ENCODE data around the gene CPT1A. TPM values are rescaled to one million over a fixed set of nuclear protein-coding genes. Genes with fewer than 3 reads are reported as not detected.

The CPT1A gene
- total RNA-seq, 3 donors from 2014 or later: 22.2 to 62.6 (median 30.4) TPM

- TF ChIP-seq CTCF (IDR thresholded peaks at IDR 0.05) (no peak), POLR2AphosphoS5 (IDR thresholded peaks at IDR 0.05) (no peak), POLR2A (IDR thresholded peaks at IDR 0.05) (no peak)
- H3K27me3 ChIP-seq: no peaks in the 10 kb centered on the region
- intact Hi-C loops (cut with DNase I; ENCODE audit: low total_unique reads): no loop called here
- no peaks in the 10 kb centered on the region for H3K9me3 ChIP-seq
- peaks cover 5% of the 10 kb centered on the region for H3K36me3 ChIP-seq
- H3K4me3 ChIP-seq: no peak overlapping the region
- no peak for DNase-seq (ENCODE audit: low spot score in 2 of 2)
- no peaks in the 10 kb centered on the region for H3K4me1 ChIP-seq
- H3K27ac ChIP-seq: no peak overlapping the region
These were observed 77.6 kb downstream of the CPT1A start for GRCh38 chr11:68763926-68764657.

GRCh38 chr11:68763181-68763721, 78.5 kb downstream of the CPT1A start:
- DNase-seq (ENCODE audit: low spot score in 2 of 2): no peak
- intact Hi-C loops (cut with DNase I; ENCODE audit: low total_unique reads): no loop called here
- peaks cover 5% of the 10 kb centered on the region for H3K36me3 ChIP-seq

GRCh38 chr11:68762481-68762880, 79.2 kb downstream of the CPT1A start:
- Histone ChIP-seq H3K4me3 (no peak overlapping the region), H3K36me3 (peaks cover 5% of the 10 kb centered on the region), H3K4me1 (no peaks in the 10 kb centered on the region), H3K27me3 (no peaks in the 10 kb centered on the region), H3K9me3 (no peaks in the 10 kb centered on the region), H3K27ac (no peak overlapping the region)
- no peak for DNase-seq (ENCODE audit: low spot score in 2 of 2)
- intact Hi-C loops (cut with DNase I; ENCODE audit: low total_unique reads): no loop called here
- TF ChIP-seq POLR2AphosphoS5 (IDR thresholded peaks at IDR 0.05) (no peak), CTCF (IDR thresholded peaks at IDR 0.05) (no peak), POLR2A (IDR thresholded peaks at IDR 0.05) (no peak)

More at GRCh38 chr11:68763181-68763721, 78.5 kb downstream of the CPT1A start:
- Histone ChIP-seq H3K27ac (no peak overlapping the region), H3K4me3 (no peak overlapping the region), H3K27me3 (no peaks in the 10 kb centered on the region), H3K9me3 (no peaks in the 10 kb centered on the region), H3K4me1 (no peaks in the 10 kb centered on the region)
- TF ChIP-seq CTCF (IDR thresholded peaks at IDR 0.05) (no peak), POLR2AphosphoS5 (IDR thresholded peaks at IDR 0.05) (no peak), POLR2A (IDR thresholded peaks at IDR 0.05) (no peak)

- Histone ChIP-seq H3K9me3 (no peaks in the 10 kb centered on the region), H3K4me1 (no peaks in the 10 kb centered on the region), H3K27ac (no peak overlapping the region), H3K27me3 (no peaks in the 10 kb centered on the region), H3K4me3 (no peak overlapping the region), H3K36me3 (peaks cover 10% of the 10 kb centered on the region)
- DNase-seq (ENCODE audit: low spot score in 2 of 2): no peak
- intact Hi-C loops (cut with DNase I; ENCODE audit: low total_unique reads): no loop called here
- TF ChIP-seq POLR2AphosphoS5 (IDR thresholded peaks at IDR 0.05): no peak
- no peak for TF ChIP-seq POLR2A (IDR thresholded peaks at IDR 0.05)
- TF ChIP-seq CTCF (IDR thresholded peaks at IDR 0.05): no peak
These were observed 79.9 kb downstream of the CPT1A start for GRCh38 chr11:68761801-68762200.

- intact Hi-C loops (cut with DNase I; ENCODE audit: low total_unique reads): no loop called here
- Histone ChIP-seq H3K4me3 (no peak overlapping the region), H3K36me3 (peaks cover 11% of the 10 kb centered on the region), H3K9me3 (no peaks in the 10 kb centered on the region), H3K27ac (no peak overlapping the region), H3K27me3 (no peaks in the 10 kb centered on the region), H3K4me1 (no peaks in the 10 kb centered on the region)
- TF ChIP-seq CTCF (IDR thresholded peaks at IDR 0.05) (no peak), POLR2A (IDR thresholded peaks at IDR 0.05) (no peak), POLR2AphosphoS5 (IDR thresholded peaks at IDR 0.05) (no peak)
- DNase-seq (ENCODE audit: low spot score in 2 of 2): no peak
These were observed 81.7 kb downstream of the CPT1A start for GRCh38 chr11:68759991-68760390.
